SIG-M5 (cell line): ENCODE results near the gene POU2AF2.
"Not testable (repeated sequence)": the region's sequence is repeated elsewhere in the genome, so short reads cannot be mapped to it uniquely, and the experiment has no call there.

Experiments used
- DNase-seq: peaks from one replicate; lab custom pipeline; 2025; lab: John Stamatoyannopoulos, UW

POU2AF2 gene

DNA sequence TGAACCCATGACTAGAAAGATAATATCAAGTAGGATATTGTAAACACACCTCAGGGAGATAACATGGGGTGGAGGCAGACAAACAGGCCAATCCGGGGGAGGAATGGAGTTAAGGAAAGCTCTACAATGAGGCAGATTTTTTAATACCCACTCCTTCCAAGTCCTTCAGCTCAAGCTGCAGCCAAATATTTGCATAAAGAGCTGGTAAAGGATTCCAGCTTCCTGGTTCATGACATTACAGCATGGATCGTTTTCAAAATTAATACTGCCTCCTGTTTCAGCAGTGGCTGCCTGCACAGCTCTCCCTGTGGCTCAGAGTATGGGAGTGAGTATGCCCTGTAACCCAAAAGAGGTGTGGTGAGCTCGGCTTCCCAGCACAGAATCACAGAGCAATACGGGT lies 57.9 kb downstream of the POU2AF2 start:
- DNase-seq: no peak

DNA sequence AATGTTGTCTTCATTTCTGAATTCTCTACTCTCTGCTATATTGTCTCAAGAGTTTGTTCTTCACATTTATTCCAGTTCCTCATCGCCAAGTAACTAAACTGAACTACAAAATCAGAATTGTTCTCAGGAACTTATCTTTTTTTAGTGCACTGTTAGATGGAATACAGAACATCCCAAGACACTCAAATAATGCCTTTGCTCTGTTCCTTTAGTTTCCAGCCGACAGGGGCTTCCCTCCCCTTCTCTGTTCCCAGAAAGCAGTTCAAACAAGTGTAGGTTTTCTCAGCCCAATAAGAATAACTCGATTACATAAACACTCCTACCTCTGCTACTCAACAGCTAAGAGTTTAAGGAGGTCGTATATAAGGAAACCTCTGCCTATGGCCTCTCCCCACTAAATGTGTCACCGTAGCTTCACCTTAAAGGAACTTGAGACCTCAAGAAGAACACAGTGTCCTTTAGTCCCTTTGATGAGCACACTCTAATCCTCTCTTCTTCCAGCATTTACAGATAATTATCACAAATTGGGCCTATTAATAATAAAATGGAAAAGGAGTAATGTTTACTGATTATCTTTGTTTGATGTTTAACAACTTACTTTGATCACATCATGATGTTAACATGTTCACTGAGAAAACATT lies 59.8 kb downstream of the POU2AF2 start:
- no peak for DNase-seq

DNA sequence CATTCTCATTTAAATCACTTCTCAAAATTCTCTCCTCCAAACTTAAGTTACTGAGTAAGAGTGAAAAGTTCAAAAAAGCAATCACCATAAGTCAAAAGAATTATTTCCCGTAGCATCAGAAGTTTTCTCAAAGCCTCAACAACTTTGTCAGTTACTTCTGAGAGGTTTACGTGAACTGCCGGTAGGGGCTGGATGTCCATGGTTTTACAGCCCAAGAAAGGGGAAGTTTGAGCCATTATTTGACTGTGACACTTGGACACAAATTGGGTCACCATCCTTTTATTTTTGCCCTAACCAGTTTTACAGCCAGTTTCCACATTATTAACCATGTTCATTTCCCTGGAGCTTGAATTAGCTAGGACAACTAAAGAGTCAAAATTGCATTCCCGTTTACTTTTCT lies 60.4 kb downstream of the POU2AF2 start:
- no peak for DNase-seq

DNA sequence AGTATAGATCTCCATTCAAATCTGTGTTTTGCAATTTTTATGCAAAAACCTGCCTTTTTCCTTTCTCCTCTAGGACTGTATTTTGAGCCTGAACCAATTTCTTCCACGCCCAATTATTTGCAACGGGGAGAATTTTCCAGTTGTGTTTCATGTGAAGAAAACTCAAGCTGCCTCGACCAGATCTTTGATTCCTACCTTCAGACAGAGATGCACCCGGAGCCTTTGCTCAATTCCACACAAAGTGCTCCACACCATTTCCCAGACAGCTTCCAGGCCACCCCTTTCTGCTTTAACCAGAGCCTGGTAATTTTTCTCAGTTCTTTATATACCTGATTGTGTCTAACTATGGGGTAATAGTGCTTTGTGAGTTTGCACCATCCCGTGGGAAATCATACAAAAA lies 60.8 kb downstream of the POU2AF2 start:
- DNase-seq: no peak

DNA sequence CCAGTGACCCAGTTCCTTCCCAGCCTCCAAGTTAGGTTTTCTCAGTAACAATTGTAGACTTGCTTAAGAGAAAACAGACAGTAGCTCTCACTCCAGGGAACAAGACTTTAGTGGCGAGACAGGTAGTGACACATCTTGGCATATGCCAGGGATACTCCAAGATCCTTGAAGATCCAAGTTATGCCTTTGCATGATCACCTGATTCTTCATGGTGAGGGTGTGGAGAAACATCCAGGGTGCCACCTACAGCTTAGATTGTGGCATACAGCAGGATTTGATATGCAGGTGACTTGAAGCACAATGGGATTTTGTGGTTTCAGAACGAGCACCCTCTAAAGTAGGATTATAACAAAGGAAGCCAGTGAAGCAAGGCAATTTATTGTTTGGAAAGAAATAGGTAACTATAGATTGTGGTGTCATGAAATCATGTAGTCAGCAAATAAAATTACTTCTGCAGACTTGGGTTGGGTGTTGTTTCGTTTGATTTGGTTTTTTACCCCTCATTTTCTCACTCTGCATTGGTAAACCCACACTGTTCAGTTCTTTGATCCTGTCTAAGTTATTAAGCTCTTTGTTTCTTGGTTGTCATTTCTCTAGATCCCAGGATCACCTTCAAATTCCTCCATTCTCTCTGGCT lies 62.1 kb downstream of the POU2AF2 start:
- no peak for DNase-seq

DNA sequence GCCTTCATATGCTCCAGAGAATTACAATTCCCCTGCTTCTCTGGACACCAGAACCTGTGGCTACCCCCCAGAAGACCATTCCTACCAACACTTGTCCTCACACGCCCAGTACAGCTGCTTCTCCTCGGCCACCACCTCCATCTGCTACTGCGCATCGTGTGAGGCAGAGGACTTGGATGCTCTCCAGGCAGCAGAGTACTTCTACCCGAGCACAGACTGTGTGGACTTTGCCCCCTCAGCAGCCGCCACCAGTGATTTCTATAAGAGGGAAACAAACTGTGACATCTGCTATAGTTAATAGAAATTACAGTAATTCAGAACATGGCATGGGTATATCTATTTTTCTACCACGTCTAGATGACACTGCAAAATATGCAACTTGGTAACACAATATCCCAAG lies 62.6 kb downstream of the POU2AF2 start:
- DNase-seq: no peak

DNA sequence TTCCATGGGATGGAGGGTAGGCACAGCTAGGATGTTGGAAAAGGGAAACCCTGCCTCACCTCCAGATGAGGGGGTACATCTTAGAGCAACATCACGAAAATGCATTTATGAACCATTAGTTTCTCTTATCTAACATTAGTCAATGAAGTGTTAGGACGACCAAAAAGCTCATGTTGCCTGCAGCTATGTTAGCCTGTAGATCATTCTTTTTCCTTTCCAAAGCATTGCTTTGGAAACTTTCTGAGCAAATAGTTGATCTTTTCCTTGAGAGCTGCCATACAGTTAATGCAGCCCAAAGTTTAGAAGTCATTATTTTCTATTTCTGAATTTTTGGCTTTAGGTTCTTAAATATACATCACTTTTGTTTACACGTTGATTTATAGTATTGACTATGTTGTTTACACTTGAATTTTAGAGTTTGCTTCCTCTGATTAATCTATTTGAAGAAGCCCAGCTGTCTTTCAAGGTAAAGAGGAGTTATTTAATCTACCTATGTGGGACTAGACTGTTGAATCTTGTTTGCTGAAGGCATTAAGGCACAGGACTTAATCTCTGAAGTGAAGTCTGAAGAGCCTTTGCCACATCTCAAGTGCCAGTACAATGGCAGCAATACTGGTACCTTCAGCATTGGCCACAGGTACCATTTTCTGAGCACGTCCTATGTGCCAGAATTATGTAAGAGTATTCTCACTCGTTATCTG lies 63.8 kb downstream of the POU2AF2 start:
- no peak for DNase-seq

DNA sequence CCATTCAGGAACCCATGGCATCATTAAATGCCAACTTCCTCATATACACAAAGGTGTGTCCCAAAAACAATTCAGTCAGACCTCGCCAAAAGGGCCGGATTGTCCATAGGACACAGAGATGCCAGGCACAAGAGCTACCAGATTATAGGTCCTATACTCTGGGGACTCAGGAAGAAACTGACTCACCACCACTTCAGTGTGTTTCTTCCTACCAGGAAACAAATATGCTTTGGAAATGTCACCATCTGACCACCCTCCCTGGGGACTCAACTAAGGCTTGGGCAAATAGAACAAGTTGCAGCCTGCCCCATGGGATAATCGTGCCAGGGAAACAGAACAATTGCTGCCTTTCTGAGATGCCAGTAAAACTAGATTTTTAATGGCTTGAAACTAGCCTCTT lies 64.6 kb downstream of the POU2AF2 start:
- DNase-seq: no peak

DNA sequence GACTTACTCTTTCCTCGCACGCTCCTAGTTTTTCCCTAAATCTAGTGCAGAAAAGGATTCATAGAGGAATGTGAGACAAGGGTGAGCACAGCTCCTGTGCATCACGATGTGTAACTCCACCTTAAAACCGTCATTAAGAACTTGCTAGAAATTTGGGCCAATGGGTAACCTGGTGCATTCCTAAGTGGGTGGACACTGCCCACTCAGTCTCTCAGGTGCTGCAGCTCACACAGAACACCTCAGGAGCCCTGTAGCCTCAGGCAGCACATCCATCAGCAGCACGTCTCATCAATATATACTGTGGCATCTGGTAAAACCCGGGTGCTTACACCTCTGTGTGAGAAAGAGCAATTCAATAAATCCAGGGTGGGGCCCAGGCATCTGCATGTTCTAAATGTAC lies 65.2 kb downstream of the POU2AF2 start:
- no peak for DNase-seq

DNA sequence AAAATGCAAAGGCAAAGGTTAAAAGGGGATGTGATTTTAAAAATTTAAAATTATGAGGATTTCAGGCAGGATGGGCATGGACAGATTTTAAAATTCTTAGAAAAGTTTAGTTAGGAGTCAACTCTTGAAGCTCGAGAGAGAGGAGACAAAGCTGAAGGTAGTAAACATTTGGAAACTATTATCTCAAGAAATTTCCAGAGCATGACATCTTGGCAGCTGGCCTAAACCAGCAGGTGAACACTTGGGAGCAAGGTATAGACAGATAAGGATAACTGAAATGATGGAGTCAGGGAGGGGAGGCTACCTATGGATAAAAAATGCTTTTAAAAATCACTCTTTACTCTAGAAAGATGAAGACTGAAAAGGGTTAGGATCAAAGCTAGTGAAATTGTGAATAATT lies 66.6 kb downstream of the POU2AF2 start:
- no peak for DNase-seq

DNA sequence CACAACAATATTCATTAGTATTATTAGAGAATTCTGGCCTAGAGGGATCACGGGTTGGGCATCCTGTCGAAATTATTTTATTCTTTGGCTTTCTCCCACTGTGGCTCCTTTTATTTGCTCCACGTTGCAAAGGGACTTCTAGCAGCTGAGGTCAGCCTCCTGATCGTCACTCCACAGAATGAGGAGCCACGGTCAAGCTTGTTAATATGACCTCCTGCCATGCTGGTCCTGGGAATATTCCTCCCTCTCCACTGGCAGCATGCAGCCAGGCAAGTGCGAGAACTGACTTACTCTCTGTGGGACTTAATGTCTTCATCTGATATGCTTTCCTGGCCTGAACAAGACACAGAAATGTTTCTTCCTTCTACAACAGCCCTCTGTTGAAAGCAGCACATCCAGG lies 73.8 kb downstream of the POU2AF2 start:
- DNase-seq: no peak

DNA sequence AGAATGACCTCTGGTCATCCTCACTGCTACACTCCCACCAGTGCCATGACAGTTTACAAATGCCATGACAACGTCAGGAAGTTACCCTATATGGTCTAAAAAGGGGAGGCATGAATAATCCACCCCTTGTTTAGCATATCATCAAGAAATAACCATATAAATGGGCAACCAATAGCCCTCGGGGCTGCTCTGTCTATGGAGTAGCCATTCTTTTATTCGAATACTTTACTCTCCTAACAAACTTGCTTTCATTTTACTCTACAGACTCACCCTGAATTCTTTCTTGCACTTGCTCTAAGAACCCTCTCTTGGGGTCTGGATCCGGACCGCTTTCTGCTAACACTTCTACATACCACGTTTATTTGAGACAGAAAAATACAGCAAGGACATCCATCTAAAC lies 74.7 kb downstream of the POU2AF2 start:
- not testable (repeated sequence) for DNase-seq

DNA sequence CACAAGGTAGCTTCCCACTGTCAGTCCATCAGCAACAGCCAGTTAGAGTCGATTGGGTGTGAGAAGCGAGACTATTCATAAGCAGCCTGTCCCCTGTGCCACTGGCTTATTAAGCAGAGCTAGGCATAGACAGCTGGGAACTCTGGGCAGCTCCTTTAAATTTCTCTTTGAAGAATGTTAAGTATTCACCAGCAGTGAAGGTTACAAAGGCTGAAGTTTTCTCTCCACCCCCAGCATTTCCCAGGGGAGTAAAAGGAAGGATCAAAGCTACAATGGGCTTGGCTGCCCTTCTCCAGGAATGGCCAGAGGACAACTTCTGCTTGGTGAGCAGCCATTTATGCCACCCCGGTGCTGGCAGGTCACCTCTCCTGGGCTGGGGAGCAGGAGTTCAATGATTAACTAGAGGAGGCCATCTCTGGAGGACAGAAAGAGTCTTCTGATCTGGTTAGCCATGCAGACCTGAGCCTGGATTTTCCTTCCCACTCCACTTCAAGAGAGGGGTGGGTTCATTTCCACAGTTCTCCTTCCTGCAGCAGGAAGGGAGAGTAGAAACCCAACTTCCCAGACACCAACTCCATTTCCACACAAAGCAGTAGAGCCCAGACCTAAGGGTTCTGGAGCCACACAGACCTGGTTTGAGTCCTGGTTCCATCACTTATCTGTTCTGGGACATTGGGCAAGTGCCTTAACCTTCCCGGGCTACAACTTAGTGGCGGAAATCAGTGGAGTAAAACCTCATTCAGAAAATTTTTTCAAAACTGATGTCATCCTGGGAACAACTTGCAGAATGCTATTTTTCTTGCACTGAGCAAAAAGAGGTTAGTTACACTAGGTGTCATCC lies 75.4 kb downstream of the POU2AF2 start:
- no peak for DNase-seq

DNA sequence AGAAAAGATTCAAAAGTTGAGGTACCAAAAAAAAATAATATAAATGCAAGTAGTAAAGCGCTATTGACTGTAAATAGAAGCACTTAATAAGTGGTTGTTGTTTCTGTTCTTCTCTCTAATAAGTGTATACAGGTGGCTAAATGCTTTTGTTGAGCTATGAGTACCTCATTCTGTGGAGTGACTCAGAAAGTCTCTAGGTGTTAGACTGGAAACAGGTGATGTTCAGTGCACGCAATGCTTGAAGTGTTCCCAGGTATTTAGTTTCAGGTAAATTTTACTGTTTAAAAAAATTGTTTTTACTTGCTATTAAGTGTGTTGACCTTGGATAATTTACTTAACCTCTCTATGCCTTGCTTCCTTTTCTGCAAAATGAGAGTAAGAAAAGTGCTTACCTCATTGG lies 77.0 kb downstream of the POU2AF2 start:
- DNase-seq: no peak

DNA sequence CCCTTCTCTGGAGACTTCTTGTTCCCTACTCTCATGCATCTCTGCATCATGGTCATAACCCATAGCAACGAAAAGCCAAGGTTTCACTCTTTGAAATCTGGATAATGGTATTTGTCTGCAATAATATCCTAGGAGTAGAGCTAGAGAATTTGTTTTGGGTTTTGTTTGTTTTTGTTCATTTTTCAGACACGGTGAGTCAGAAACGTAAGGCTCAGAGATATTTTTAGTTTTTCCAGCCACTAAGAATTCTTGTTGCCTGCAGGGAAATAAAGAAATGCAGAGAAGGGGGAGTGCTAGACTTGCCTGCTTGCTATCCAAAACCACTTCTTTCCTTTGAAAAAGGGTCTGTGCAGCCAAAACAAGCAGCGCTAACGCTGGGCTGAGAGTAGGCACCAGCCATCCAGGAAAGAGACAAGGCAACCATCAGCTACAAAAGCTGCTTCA lies 78.8 kb downstream of the POU2AF2 start:
- DNase-seq: no peak

DNA sequence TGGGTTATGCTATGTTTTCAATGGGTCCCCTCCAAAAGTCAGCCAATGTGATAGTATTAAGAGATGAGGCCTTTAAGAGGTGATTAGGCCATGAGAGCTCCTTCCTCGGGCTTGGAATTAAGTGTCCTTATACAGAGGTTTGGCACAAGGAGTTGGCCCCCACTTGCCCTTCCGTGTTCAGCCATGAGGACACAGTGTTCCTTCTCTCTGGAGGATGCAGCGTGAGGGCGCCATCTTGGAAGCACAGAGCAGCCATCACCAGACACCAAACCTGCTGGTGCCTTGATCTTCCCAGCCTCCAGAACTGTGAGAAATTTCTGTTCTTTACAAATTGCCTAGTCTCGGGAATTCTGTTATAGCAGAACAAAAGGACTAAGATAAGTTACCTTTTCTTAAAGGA lies 79.7 kb downstream of the POU2AF2 start:
- no peak for DNase-seq

DNA sequence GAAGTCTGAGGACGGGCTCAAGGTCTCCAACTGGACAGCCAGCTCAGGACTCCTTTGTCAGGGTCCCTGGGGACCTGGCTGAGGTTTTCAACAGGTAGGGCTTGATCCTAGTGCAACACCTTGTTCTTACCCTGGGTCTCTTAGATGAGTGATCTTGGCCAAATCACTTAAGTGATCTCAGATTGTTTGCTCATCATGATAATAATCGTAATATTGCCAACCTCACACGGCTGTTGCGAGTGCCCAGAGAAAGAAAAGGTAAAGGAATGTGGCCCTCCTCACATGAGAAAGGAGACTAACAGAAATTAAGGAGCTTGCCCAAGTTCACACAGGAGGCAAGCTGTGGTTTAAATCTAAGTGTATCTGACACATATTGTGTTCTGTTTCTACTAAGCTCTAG lies 81.3 kb downstream of the POU2AF2 start:
- no peak for DNase-seq

DNA sequence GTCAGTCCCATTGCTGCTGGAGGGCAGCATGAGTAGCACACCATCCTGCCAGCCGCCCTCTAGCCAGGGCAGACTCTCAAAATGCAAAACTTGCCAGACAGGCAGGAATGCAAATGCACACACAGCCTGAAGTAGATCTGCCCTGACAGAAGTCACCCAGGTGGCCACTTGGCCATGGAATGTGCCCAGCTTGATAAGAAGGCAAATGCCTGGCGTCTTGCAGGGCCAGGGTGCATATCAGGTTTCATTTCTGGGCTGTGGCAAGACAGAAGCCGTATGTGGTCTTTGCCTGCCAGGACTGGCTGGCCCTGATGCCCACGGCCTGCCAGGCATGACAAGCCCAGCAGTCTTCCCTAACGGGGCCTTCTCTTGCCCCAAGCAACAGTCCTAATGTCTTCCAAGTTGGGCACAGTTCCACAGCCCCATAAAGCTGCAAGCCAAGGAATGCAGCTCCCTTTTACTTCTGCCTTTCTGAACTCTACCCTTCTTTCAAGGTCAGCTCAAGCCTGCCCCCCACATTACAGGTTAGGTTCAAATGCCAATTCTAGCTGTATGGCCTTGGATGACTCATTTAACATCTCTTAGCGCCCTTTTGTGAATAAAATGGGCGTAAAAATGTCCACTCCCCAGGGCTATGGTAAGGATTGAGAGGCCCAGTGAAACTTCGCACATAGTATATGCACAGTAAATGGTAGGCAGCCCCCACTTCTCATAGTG lies 82.5 kb downstream of the POU2AF2 start:
- DNase-seq: no peak

DNA sequence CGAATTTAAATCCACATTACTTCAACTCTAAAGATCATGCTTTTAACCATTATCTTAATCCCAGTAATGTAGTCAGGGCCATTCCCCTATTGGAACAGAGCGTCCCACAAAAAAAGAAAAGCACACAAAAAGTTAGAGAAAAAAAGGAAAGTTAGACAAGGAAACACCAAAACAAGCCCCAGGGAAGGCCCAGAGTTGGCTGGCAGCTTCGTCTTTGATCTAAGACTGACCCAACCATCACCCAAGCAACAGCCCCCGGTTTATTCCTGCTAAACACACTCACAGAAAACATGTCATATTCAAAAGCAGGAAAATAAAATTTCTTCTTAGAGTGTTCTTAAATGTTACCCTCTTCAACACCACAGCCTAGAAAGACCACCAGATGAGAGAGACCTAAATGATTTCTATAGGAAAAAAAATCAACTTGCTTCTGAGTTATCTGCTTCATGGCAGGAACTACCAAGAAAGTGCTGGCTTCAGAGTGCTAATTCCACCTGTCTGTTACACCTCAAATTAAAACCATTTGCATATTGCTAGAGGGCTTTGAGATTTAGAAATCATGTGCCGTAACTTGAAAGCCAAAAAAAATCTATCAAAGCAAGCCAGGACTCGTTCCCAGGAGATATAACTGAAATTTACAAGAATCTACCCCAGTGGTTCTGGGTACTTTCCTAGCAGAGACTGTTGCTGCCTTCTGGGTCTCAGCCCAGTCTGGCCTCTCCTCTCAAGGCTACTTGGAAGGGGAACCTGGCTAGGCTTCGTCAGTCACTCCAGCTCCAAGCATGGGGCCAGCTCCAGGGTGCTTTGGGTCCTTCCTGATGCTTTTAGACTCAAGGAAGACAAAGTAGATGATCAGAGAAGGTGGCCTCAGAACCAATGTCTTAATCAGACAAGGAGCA lies 84.0 kb downstream of the POU2AF2 start:
- DNase-seq: no peak

DNA sequence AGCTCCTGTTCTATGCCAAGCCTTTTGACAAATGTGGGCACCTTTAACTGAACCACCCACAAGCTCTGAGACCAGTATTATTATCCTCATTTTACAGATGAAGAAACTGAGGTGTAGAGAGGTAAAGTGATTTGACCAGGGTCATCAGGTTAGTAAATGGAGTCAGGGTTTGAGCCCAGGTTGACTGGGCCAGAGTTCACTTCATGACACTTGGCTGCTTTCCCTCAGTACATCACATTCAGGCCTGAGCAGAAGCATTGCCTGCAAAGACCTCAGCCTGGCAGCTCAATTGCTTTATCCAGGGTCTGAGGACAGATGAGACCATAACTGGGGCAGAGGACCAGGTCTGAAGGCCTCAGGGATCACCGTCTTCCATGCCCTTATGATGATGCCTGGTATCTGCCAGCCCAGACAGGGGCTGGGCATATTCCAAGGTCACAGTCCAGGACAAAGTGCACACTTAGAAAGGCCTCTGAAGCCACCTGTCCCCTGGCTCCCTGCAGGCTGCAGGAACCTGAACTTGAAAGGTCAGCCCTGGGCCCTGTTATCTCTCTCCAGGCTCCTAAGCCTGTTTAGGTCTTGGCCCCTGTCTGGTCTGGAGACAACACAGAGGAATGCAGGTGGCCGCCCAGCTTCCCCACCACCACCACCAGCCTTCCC lies 84.8 kb downstream of the POU2AF2 start:
- DNase-seq: no peak
